HEK293T (cell line): ENCODE data around the gene XYLT2.

Source experiments
- CTCF ChIA-PET: fragments of 350-600 bp; formaldehyde crosslinking; extraction: SDS; loops from one replicate; lab custom pipeline; 2021; ENCODE audit warnings: antibody characterized with exemption, inconsistent platforms; lab: Yijun Ruan, JAX
- POLR2A ChIA-PET: fragments of 350-600 bp; formaldehyde crosslinking; extraction: SDS; loops from one replicate; lab custom pipeline; 2020; ENCODE audit warnings: antibody characterized with exemption, inconsistent platforms; lab: Yijun Ruan, JAX
- DNase-seq: peaks from one replicate; pipeline ENCODE4 v3.0.0; 2012; ENCODE audit warnings: mixed read lengths; ENCODE audit errors: extremely low spot score
- ARNT ChIP-seq: fragments of 450-650 bp; IDR thresholded peaks from 2 replicates; pipeline ENCODE4 v1.6.1; 2017; ENCODE audit warnings: mild to moderate bottlenecking
- BHLHE40 ChIP-seq: fragments of 450-650 bp; IDR thresholded peaks from 2 replicates; pipeline ENCODE4 v1.6.1; 2016; ENCODE audit warnings: mild to moderate bottlenecking, moderate library complexity, borderline replicate concordance
- CTBP1 ChIP-seq: fragments of 450-650 bp; IDR thresholded peaks from 2 replicates; pipeline ENCODE4 v1.6.1; 2016; ENCODE audit warnings: borderline replicate concordance
- ELF4 ChIP-seq: fragments of 450-650 bp; IDR thresholded peaks from 2 replicates; pipeline ENCODE4 v1.6.1; 2017; ENCODE audit warnings: antibody characterized with exemption
- FOXA1 ChIP-seq: fragments of 450-650 bp; IDR thresholded peaks from 2 replicates; pipeline ENCODE4 v1.6.1; 2016; ENCODE audit warnings: mild to moderate bottlenecking
- FOXK2 ChIP-seq: fragments of 450-650 bp; IDR thresholded peaks from 2 replicates; pipeline ENCODE4 v1.6.1; 2016; ENCODE audit warnings: mild to moderate bottlenecking
- FOXM1 ChIP-seq: fragments of 450-650 bp; IDR thresholded peaks from 2 replicates; pipeline ENCODE4 v1.6.1; 2017; ENCODE audit warnings: mild to moderate bottlenecking, borderline replicate concordance
- HDGF ChIP-seq: fragments of 450-650 bp; IDR thresholded peaks from 2 replicates; pipeline ENCODE4 v1.6.1; 2017; ENCODE audit warnings: antibody characterized with exemption, borderline replicate concordance
- L3MBTL2 ChIP-seq: fragments of 450-650 bp; conservative IDR thresholded peaks from 2 replicates; pipeline ENCODE4 v1.6.1; 2016; ENCODE audit warnings: mild to moderate bottlenecking
- LEF1 ChIP-seq: fragments of 450-650 bp; IDR thresholded peaks from 2 replicates; pipeline ENCODE4 v1.6.1; 2017; ENCODE audit warnings: mild to moderate bottlenecking, borderline replicate concordance
- NFRKB ChIP-seq: fragments of 450-650 bp; IDR thresholded peaks from 2 replicates; pipeline ENCODE4 v1.6.1; 2016; ENCODE audit warnings: mild to moderate bottlenecking, moderate library complexity
- PKNOX1 ChIP-seq: fragments of 450-650 bp; IDR thresholded peaks from 2 replicates; pipeline ENCODE4 v1.6.1; 2016
- SP1 ChIP-seq: fragments of 450-650 bp; IDR thresholded peaks from 2 replicates; pipeline ENCODE4 v1.6.1; 2017
- SUZ12 ChIP-seq: fragments of 450-650 bp; IDR thresholded peaks from 2 replicates; pipeline ENCODE4 v1.6.1; 2016; ENCODE audit warnings: mild to moderate bottlenecking
- TARDBP ChIP-seq: fragments of 450-650 bp; IDR thresholded peaks from 2 replicates; pipeline ENCODE4 v1.6.1; 2016
- ZNF384 ChIP-seq: fragments of 450-650 bp; IDR thresholded peaks from 2 replicates; pipeline ENCODE4 v1.6.1; 2016

The XYLT2 gene

GRCh38 chr17:50355336-50355700 lies 9.4 kb downstream of the XYLT2 start:
- DNase-seq, result no peak
- CTCF ChIA-PET, result no interaction called here
- POLR2A ChIA-PET, result interaction anchor here (1.5 kb wide), 1 partner anchor 9 kb away, joined by 7 read pairs; the partner anchor contains the start of gene XYLT2
- TF ChIP-seq TARDBP (no peak), CTBP1 (no peak), ELF4 (no peak), FOXM1 (no peak), SUZ12 (no peak), ARNT (no peak), FOXA1 (no peak), BHLHE40 (no peak), PKNOX1 (no peak), SP1 (no peak), FOXK2 (no peak), L3MBTL2 (no peak), LEF1 (no peak), NFRKB (no peak), ZNF384 (no peak), HDGF (no peak)

DNA sequence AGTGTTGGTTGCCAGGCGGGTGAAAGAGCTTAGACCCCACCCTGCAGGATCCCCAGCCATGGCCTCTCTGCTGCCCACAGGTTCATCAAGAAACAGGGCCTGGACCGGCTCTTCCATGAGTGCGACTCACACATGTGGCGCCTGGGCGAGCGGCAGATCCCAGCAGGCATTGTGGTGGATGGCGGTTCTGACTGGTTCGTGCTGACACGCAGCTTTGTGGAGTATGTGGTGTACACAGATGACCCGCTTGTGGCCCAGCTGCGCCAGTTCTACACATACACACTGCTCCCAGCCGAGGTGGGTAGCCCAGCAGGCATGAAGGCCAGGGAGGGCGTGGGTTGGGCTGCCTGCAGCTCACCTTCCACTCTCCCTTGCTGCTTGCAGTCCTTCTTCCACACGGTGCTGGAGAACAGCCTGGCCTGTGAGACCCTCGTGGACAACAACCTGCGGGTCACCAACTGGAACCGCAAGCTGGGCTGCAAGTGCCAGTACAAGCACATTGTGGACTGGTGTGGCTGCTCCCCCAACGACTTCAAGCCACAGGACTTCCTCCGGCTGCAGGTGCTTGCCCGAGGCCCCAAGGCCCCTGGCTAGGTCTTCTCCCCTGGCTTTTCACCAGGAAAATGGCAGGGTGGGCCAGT lies 9.9 kb downstream of the XYLT2 start:
- no peak for DNase-seq
- POLR2A ChIA-PET, result interaction anchor here (1.5 kb wide), 1 partner anchor 9 kb away, joined by 7 read pairs; the partner anchor contains the start of gene XYLT2
- TF ChIP-seq L3MBTL2 (no peak), FOXA1 (no peak), NFRKB (no peak), PKNOX1 (no peak), SP1 (no peak), TARDBP (no peak), FOXM1 (no peak), CTBP1 (no peak), ARNT (no peak)
- CTCF ChIA-PET, result no interaction called here

GRCh38 chr17:50356418-50356817 lies 10.5 kb downstream of the XYLT2 start:
- no peak for DNase-seq
- ChIA-PET POLR2A (interaction anchor here (1.5 kb wide), 1 partner anchor 10 kb away, joined by 7 read pairs; the partner anchor contains the start of gene XYLT2), CTCF (no interaction called here)
- TF ChIP-seq SUZ12, result no peak
- TF ChIP-seq FOXM1, result no peak
- no peak for TF ChIP-seq ZNF384
- no peak for TF ChIP-seq L3MBTL2
- no peak for TF ChIP-seq CTBP1

GRCh38 chr17:50356892-50357510 lies 11.1 kb downstream of the XYLT2 start:
- CTCF ChIA-PET, result interaction anchor here (0.7 kb wide), 1 partner anchor 8 kb away, joined by 3 read pairs; no protein-coding TSS in a partner anchor
- no peak for TF ChIP-seq ZNF384
- no peak for TF ChIP-seq HDGF
- TF ChIP-seq FOXA1, result no peak
- no peak for TF ChIP-seq NFRKB
- no peak for TF ChIP-seq LEF1
- no peak for TF ChIP-seq CTBP1
- no peak for TF ChIP-seq FOXM1
- no peak for TF ChIP-seq BHLHE40
- no peak for TF ChIP-seq ARNT
- no peak for TF ChIP-seq SP1
- TF ChIP-seq PKNOX1, result no peak
- TF ChIP-seq ELF4, result no peak
- TF ChIP-seq FOXK2, result no peak
- TF ChIP-seq TARDBP, result no peak
- no peak for TF ChIP-seq L3MBTL2
- TF ChIP-seq SUZ12, result no peak
- DNase-seq, result no peak
- POLR2A ChIA-PET, result no interaction called here

DNA sequence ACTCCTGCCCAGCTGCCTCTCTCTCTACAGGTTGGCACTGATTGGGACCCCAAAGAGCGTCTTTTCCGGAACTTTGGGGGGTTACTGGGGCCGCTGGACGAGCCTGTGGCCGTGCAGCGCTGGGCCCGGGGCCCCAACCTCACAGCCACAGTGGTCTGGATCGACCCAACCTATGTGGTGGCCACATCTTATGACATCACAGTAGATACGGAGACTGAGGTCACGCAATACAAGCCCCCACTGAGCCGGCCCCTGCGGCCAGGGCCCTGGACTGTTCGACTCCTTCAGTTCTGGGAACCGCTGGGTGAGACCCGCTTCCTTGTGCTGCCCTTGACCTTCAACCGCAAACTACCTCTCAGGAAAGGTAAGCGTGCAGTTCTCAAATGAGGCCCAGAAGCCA lies 12.3 kb downstream of the XYLT2 start:
- no peak for DNase-seq
- POLR2A ChIA-PET, result no interaction called here
- TF ChIP-seq L3MBTL2 (no peak), CTBP1 (no peak), ELF4 (no peak), FOXA1 (no peak), LEF1 (no peak), PKNOX1 (no peak), SUZ12 (no peak), SP1 (no peak), FOXM1 (no peak), BHLHE40 (no peak), HDGF (no peak), FOXK2 (no peak), ARNT (no peak), NFRKB (no peak), TARDBP (no peak), ZNF384 (no peak)
- CTCF ChIA-PET, result no interaction called here
